GM04504 (cell line): Measurements from ENCODE around the gene CSRP2.

Source experiments
- DNase-seq: peaks from one replicate; pipeline ENCODE4 v3.0.0-alpha.2; 2012; ENCODE audit warnings: low read depth

Gene CSRP2

GRCh38 chr12:76863005-76863670 lies 15.7 kb downstream of the CSRP2 start:
- DNase-seq: peak; percentile 91

GRCh38 chr12:76860256-76860655 lies 18.6 kb downstream of the CSRP2 start:
- DNase-seq: no peak

DNA sequence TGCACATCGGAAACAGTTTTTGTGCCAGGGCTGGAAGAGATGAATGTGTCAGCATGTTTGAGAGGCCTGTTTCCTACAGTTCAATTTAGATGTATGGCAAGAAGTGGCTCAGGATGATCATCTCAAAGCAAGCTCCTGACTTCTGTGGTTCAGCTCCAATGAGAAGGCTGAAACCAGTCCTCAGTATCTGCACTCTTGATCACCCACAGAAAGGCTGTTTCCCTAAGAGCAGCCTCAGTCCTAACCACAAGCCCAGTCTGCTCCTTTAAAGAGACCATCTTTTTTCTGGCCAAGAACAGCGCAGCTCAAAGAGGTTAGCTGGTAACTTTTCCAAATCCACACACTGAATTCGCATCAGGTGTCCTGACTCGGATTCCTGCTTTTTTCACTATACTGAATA lies 19.2 kb downstream of the CSRP2 start:
- no peak for DNase-seq

- DNase-seq: no peak
These were observed 22.7 kb downstream of the CSRP2 start for GRCh38 chr12:76856018-76856644.

DNA sequence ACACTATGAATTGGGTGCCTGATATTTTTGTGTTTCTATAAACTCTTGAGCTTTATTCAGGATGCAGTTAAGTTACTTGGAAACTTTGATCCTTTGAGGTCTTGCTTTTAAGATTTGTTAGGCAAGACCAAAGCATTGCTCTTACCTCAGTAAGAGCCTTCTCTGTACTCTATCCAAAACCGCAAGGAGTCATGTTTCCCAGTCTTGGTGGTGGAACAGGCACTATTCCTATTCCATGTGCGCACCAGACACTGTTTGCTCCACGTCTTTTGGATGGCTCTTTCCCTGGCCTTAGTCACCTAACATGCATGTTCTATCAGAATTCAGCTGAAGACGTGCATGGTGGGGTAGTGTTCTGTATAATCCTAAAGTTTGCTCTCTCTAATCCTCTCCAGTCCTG lies 23.5 kb downstream of the CSRP2 start:
- peak; percentile 57 for DNase-seq

GRCh38 chr12:76852106-76852505 lies 26.7 kb downstream of the CSRP2 start:
- DNase-seq: no peak

DNA sequence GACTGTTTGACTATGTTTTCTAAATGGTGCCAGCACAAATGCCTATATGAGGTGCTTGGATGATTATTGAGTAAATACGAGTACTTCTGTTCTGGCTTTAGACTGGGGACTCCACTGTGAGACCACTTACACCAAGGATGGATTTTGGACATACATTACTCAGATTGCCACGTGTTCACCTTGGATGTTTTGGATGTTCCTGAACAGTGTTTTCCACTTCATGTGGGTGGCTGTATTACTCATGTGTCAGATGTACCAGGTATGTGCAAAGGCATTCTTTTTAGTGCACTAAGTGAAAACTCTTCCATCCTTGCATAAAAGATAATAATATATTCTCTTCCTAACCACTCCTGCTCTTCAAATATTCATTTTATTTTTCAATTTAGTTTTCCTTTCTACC lies 30.7 kb downstream of the CSRP2 start:
- no peak for DNase-seq

DNA sequence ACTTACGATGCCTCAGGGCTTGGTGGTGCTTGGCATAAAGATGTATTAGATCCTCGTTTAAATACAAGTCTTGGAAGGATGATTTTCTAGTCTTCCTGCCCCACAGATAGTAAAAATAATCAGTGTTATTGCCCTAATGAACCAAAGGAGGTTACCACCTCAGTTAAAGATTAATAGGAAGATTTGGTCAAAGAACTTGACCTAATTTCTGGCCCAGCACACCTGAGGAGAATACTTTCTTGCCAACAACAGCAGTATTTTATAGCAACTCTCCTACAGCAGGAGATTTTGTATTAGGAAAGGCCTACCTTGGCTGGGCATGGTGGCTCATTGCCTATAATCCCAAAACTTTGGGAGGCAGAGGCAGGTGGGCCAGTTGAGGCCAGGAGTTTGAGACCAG lies 31.6 kb downstream of the CSRP2 start:
- DNase-seq: no peak

DNA sequence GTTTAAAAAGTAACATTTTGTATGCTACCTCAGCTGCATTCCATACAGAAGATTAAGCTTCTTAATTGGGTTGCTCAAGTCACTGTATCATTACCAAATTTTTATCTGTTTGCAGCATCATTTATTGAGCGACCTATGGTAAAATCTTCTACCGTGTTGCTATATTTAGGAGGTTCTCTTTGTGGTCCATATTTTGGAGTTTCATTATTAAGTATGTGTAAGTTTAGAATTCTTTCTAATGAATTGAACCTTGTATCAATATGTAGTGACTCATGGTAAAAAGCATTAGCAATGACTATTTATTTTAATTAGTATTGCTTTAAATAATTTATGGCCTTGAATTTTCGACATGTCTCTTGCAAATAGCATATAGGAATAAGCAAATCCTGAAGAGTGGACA lies 42.2 kb downstream of the CSRP2 start:
- no peak for DNase-seq

DNA sequence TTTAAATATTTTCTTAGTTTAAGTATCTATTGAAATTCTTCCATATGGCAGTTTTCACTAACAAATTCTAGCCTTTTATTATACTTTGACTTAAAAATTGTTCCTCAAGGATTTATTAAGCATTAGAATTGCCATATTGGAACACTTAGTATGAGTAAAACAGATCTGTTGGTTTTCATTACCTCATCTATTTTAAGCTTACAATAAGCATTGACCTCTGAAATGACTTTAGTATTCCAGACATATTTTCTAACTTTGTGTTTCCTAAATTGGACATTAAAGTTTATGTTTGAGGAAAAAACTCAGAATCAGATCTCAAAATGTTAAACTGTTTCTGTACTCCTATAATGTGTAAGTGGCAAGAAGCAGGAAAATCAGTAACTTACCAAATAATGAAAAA lies 48.4 kb downstream of the CSRP2 start:
- DNase-seq: no peak

DNA sequence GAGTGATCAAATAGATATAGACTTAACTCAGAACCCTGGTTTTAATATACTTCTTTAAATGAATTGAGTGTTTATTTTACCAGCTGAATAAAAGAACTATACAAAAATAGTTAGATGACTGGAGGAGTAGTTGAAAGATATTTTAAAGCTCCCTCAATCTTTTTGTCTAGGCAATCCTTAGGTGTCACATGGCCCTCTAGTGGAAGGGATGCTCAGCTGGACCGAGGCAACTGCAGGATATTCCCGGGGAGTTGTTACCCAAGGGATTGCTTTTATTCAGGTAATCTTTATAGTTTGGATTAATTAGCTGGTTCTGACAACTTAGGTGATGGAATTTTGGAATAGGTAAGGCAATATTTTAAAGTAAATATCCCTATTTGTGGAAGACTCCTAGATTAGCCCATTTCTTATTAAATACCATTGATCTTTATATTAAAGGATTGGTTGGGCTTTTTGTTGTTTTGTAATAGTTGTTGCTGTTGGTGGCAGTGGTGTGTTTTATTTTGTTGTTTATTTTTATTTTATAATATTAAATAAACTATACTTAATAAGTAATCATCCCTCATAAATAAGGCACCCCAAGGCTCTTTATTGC lies 57.8 kb downstream of the CSRP2 start:
- DNase-seq: peak; percentile 21

GRCh38 chr12:76813972-76814371 lies 64.8 kb downstream of the CSRP2 start:
- no peak for DNase-seq

GRCh38 chr12:76813265-76813664 lies 65.6 kb downstream of the CSRP2 start:
- no peak for DNase-seq

- DNase-seq: no peak
These were observed 66.8 kb downstream of the CSRP2 start for GRCh38 chr12:76811976-76812375.

DNA sequence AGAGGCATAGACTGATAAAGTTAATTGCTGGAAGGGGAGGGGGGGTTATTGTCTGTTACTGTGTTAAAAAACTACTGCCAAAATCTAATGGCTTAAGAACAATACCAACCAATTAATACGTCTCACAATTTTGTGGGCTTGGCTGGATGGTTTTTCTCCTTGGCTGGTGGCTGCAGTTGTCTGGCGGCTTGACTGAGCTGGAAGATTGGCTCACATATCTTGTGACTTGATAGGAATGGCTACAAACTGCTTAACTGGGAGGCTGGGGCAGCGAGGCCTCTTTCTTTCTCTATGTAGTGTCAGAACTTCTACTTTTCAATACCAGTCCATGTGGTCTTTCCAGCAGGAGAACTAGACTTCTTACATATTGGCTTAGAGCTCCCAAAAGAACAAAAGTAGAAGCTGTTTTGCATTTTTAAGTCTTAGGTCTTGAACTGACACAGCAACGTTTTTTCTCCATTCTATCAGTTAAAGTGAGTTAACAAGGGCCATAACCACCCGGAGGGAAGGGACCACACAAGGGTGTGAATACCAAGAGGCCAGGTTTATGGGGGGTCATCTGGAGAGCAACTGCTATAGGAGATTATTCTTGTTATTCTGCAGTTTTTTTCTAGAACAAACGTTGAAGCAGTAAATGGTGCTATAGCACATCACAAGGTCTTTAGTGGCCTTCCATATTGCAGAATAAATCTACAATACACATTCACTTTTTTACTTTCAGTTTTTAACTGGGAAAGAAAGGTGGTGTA lies 68.0 kb downstream of the CSRP2 start:
- DNase-seq: no peak
